Skeletal muscle satellite cell (primary cell): ENCODE results near the gene FGD5. TPM values are rescaled to one million over a fixed set of nuclear protein-coding genes. Genes with fewer than 3 reads are reported as not detected.

Experiments used
- H3K27me3 ChIP-seq: 2 replicates; pipeline ENCODE4 v1.7.0; 2013; ENCODE audit warnings: low read length; ENCODE audit not compliant: control insufficient read depth, insufficient read depth
- H3K36me3 ChIP-seq: 2 replicates; pipeline ENCODE4 v1.7.0; 2013; ENCODE audit warnings: mild to moderate bottlenecking, control low read depth, low read length; ENCODE audit not compliant: insufficient read depth
- H3K4me1 ChIP-seq: 2 replicates; pipeline ENCODE4 v1.7.0; 2013; ENCODE audit warnings: low read length; ENCODE audit not compliant: control insufficient read depth, insufficient read depth
- H3K4me2 ChIP-seq: 2 replicates; pipeline ENCODE4 v1.7.0; 2013; ENCODE audit warnings: mild to moderate bottlenecking, low read length
- H3K4me3 ChIP-seq: 2 replicates; pipeline ENCODE4 v1.7.0; 2013; ENCODE audit warnings: low read length
- H3K9ac ChIP-seq: 2 replicates; pipeline ENCODE4 v1.7.0; 2013; ENCODE audit warnings: mild to moderate bottlenecking, low read depth, low read length, moderate library complexity
- H3K9me3 ChIP-seq: replicated peaks from 2 replicates; pipeline ENCODE4 v1.7.0; 2013; ENCODE audit warnings: mild to moderate bottlenecking, control low read depth, low read length
- total RNA-seq: library from RNA; depleted of rRNA; stranded (reverse); fragments of >200 nt; gene quantifications from 2 replicates; pipeline ENCODE4 v1.2.3, GENCODE V29; 2012; rRNA removed

FGD5 gene, protein sequence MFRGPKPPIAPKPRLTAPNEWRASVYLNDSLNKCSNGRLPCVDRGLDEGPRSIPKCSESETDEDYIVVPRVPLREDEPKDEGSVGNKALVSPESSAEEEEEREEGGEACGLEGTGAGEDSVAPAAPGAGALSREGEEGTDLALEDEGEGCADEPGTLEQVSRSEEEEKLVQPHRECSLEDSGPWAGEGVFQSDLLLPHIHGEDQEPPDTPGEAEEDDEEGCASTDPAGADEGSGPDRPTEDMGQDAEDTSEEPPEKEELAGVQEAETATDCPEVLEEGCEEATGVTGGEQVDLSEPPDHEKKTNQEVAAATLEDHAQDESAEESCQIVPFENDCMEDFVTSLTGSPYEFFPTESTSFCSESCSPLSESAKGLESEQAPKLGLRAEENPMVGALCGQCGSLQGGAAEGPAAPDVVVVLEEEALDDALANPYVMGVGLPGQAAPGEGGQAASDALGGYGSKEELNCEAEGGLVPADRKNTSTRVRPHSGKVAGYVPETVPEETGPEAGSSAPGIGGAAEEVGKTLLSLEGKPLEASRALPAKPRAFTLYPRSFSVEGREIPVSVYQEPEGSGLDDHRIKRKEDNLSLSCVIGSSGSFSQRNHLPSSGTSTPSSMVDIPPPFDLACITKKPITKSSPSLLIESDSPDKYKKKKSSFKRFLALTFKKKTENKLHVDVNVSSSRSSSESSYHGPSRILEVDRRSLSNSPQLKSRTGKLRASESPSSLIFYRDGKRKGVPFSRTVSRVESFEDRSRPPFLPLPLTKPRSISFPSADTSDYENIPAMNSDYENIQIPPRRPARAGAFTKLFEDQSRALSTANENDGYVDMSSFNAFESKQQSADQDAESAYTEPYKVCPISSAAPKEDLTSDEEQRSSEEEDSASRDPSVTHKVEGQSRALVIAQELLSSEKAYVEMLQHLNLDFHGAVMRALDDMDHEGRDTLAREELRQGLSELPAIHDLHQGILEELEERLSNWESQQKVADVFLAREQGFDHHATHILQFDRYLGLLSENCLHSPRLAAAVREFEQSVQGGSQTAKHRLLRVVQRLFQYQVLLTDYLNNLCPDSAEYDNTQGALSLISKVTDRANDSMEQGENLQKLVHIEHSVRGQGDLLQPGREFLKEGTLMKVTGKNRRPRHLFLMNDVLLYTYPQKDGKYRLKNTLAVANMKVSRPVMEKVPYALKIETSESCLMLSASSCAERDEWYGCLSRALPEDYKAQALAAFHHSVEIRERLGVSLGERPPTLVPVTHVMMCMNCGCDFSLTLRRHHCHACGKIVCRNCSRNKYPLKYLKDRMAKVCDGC (N-terminal part only)
- 0.87 and 1.3 TPM in 2 replicates for total RNA-seq

DNA sequence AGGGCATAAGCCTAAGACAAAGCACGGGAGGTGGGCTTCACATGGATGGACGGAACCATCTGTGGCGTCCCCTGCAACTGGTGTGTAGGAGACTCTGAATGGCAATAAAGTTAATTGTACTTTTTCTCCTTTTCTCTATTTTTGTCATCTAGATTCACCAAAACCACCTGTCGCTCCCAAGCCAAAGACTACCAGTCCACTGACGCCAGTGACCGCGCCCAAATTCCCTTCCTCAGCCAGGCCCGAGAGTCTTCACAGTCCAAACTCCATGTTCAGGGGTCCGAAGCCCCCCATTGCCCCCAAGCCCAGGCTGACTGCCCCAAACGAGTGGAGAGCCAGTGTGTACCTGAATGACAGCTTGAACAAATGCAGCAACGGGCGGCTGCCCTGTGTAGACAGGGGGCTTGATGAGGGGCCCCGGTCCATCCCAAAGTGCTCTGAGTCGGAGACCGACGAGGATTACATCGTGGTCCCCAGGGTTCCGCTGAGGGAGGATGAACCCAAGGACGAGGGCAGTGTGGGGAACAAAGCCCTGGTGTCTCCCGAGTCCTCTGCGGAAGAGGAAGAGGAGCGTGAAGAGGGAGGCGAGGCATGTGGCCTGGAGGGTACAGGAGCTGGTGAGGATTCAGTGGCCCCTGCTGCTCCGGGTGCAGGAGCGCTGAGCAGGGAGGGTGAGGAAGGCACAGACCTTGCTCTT is at the start of gene FGD5:
Gene FGD5 (plus strand): TSS at position 159 of the 697 bp plus-strand sequence. CDS start 110 bp downstream, at position 269.
- Histone ChIP-seq H3K9ac (no peak within 1 kb of the TSS), H3K27me3 (peaks cover 21% of the 10 kb centered on the region), H3K4me1 (no peaks in the 10 kb centered on the region), H3K4me3 (no peak within 1 kb of the TSS), H3K4me2 (no peak within 1 kb of the TSS), H3K9me3 (no peaks in the 10 kb centered on the region), H3K36me3 (no peaks in the 10 kb centered on the region)

GRCh38 chr3:14769544-14770325 is 49.0 kb upstream of the FGD5 start:
- H3K4me2 ChIP-seq: no peak overlapping the region
- H3K9me3 ChIP-seq: no peaks in the 10 kb centered on the region
- no peak overlapping the region for H3K9ac ChIP-seq
- H3K36me3 ChIP-seq: no peaks in the 10 kb centered on the region
- H3K4me1 ChIP-seq: no peaks in the 10 kb centered on the region
- no peak overlapping the region for H3K4me3 ChIP-seq
- peaks cover 4% of the 10 kb centered on the region for H3K27me3 ChIP-seq

- Histone ChIP-seq H3K4me3 (no peak overlapping the region), H3K27me3 (no peaks in the 10 kb centered on the region), H3K4me2 (no peak overlapping the region), H3K9me3 (no peaks in the 10 kb centered on the region), H3K4me1 (no peaks in the 10 kb centered on the region), H3K36me3 (no peaks in the 10 kb centered on the region), H3K9ac (no peak overlapping the region)
These were observed 48.2 kb upstream of the FGD5 start for GRCh38 chr3:14770591-14770990.

- H3K9me3 ChIP-seq: no peaks in the 10 kb centered on the region
- no peaks in the 10 kb centered on the region for H3K27me3 ChIP-seq
- no peaks in the 10 kb centered on the region for H3K36me3 ChIP-seq
- H3K4me1 ChIP-seq: no peaks in the 10 kb centered on the region
- H3K4me2 ChIP-seq: no peak overlapping the region
- no peak overlapping the region for H3K4me3 ChIP-seq
- no peak overlapping the region for H3K9ac ChIP-seq
These were observed 46.9 kb upstream of the FGD5 start for GRCh38 chr3:14771593-14772497.

GRCh38 chr3:14772533-14773138 is 46.1 kb upstream of the FGD5 start:
- Histone ChIP-seq H3K4me1 (no peaks in the 10 kb centered on the region), H3K9me3 (no peaks in the 10 kb centered on the region), H3K36me3 (no peaks in the 10 kb centered on the region), H3K27me3 (no peaks in the 10 kb centered on the region), H3K9ac (no peak overlapping the region), H3K4me2 (no peak overlapping the region), H3K4me3 (no peak overlapping the region)

DNA sequence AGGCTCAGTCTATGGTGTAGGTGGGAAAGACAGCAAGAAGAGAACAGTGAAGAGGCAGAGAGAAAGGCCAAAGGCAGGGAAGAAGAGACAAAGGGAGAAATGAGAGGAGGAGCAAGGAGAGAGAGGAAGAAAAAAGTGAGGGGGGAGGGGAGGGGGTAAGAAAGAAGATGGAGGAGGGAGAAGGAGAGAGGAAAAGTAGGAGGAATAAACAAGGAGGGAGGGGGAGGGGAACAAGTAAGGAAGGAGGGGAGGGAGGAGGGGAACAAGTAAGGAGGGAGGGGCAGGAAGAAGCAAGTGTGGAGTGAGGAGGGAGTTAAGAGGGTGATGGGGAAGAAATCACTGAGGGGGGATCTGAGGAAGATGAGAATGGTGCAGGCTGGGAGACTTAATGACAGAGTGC is 45.5 kb upstream of the FGD5 start:
- no peak overlapping the region for H3K4me3 ChIP-seq
- no peak overlapping the region for H3K9ac ChIP-seq
- H3K4me2 ChIP-seq: no peak overlapping the region
- no peaks in the 10 kb centered on the region for H3K27me3 ChIP-seq
- no peaks in the 10 kb centered on the region for H3K36me3 ChIP-seq
- no peaks in the 10 kb centered on the region for H3K4me1 ChIP-seq
- no peaks in the 10 kb centered on the region for H3K9me3 ChIP-seq

- Histone ChIP-seq H3K27me3 (no peaks in the 10 kb centered on the region), H3K9ac (no peak overlapping the region), H3K9me3 (no peaks in the 10 kb centered on the region), H3K4me3 (no peak overlapping the region), H3K4me1 (no peaks in the 10 kb centered on the region), H3K4me2 (no peak overlapping the region), H3K36me3 (no peaks in the 10 kb centered on the region)
These were observed 45.1 kb upstream of the FGD5 start for GRCh38 chr3:14773691-14774128.

- Histone ChIP-seq H3K9me3 (no peaks in the 10 kb centered on the region), H3K36me3 (no peaks in the 10 kb centered on the region), H3K4me1 (no peaks in the 10 kb centered on the region), H3K9ac (no peak overlapping the region), H3K4me2 (no peak overlapping the region), H3K4me3 (no peak overlapping the region), H3K27me3 (no peaks in the 10 kb centered on the region)
These were observed 44.3 kb upstream of the FGD5 start for GRCh38 chr3:14774431-14774830.

DNA sequence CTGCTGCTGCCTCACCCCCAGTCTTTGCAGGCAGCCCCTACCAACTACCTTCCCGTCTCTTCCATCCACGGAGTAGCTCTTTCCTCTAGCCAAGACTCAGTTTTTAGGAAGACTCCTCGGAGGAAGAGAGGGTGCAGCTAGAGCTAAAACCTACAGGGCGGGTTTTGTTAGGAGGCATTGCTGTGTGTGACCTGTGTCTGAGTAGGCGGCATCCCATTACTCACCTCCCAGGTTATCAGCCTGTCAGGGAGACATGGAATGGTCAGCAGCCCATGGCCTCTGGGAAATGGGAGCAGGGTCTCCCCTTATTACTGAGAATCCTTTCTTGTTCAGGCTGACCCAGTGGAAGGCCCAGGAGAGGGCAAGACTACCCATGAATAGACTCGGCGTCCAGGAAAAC is 43.8 kb upstream of the FGD5 start:
- H3K4me2 ChIP-seq: no peak overlapping the region
- H3K4me1 ChIP-seq: no peaks in the 10 kb centered on the region
- H3K4me3 ChIP-seq: no peak overlapping the region
- H3K9me3 ChIP-seq: no peaks in the 10 kb centered on the region
- H3K36me3 ChIP-seq: no peaks in the 10 kb centered on the region
- no peak overlapping the region for H3K9ac ChIP-seq
- no peaks in the 10 kb centered on the region for H3K27me3 ChIP-seq
